Measurements from ENCODE around the gene DNAH8.

GRCh38 chr6:38805692-38806091 is 90.6 kb downstream of the DNAH8 start:
- TF ChIP-seq POLR2AphosphoS5 (IDR thresholded peaks at IDR 0.05; ENCODE audit: low read depth, low read length): no peak
- TF ChIP-seq, protein P1, sequence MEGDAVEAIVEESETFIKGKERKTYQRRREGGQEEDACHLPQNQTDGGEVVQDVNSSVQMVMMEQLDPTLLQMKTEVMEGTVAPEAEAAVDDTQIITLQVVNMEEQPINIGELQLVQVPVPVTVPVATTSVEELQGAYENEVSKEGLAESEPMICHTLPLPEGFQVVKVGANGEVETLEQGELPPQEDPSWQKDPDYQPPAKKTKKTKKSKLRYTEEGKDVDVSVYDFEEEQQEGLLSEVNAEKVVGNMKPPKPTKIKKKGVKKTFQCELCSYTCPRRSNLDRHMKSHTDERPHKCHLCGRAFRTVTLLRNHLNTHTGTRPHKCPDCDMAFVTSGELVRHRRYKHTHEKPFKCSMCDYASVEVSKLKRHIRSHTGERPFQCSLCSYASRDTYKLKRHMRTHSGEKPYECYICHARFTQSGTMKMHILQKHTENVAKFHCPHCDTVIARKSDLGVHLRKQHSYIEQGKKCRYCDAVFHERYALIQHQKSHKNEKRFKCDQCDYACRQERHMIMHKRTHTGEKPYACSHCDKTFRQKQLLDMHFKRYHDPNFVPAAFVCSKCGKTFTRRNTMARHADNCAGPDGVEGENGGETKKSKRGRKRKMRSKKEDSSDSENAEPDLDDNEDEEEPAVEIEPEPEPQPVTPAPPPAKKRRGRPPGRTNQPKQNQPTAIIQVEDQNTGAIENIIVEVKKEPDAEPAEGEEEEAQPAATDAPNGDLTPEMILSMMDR (IDR thresholded peaks at IDR 0.05): no peak

Measured in Panc1 (cell line).